OCI-M1 (cell line): ENCODE results near the gene RPS14.
"Not testable (repeated sequence)": the region's sequence is repeated elsewhere in the genome, so short reads cannot be mapped to it uniquely, and the experiment has no call there.

ENCODE experiments used
- DNase-seq: peaks from one replicate; lab custom pipeline; 2025; lab: John Stamatoyannopoulos, UW

The RPS14 gene

GRCh38 chr5:150444770-150445169 lies 4.8 kb downstream of the RPS14 start:
- DNase-seq, result no peak

- no peak for DNase-seq
Measured at GRCh38 chr5:150443242-150444075, 6.1 kb downstream of the RPS14 start.

- no peak for DNase-seq
Measured at GRCh38 chr5:150442699-150443080, 6.8 kb downstream of the RPS14 start.

- no peak for DNase-seq
Measured at GRCh38 chr5:150441813-150442698, 7.5 kb downstream of the RPS14 start.

GRCh38 chr5:150440948-150441812 lies 8.4 kb downstream of the RPS14 start:
- no peak for DNase-seq

- DNase-seq, result peak; percentile 26
Measured at GRCh38 chr5:150438873-150439546, 10.5 kb downstream of the RPS14 start.

- peak; percentile 88 for DNase-seq
Measured at GRCh38 chr5:150436141-150436680, 13.3 kb downstream of the RPS14 start.

- DNase-seq, result no peak
Measured at GRCh38 chr5:150434464-150434863, 15.1 kb downstream of the RPS14 start.

- no peak for DNase-seq
Measured at GRCh38 chr5:150431574-150431973, 18.0 kb downstream of the RPS14 start.

- no peak for DNase-seq
Measured at GRCh38 chr5:150431048-150431447, 18.5 kb downstream of the RPS14 start.

- no peak for DNase-seq
Measured at GRCh38 chr5:150429410-150429873, 20.1 kb downstream of the RPS14 start.

GRCh38 chr5:150428978-150429377 lies 20.6 kb downstream of the RPS14 start:
- no peak for DNase-seq

GRCh38 chr5:150428106-150428876 lies 21.2 kb downstream of the RPS14 start:
- no peak for DNase-seq

- not testable (repeated sequence) for DNase-seq
Measured at GRCh38 chr5:150426165-150426564, 23.4 kb downstream of the RPS14 start.

GRCh38 chr5:150422758-150423157 lies 26.8 kb downstream of the RPS14 start:
- DNase-seq, result no peak

GRCh38 chr5:150422075-150422474 lies 27.5 kb downstream of the RPS14 start:
- DNase-seq, result no peak

GRCh38 chr5:150419630-150420270 lies 29.8 kb downstream of the RPS14 start:
- DNase-seq, result peak; percentile 16

- DNase-seq, result not testable (repeated sequence)
Measured at GRCh38 chr5:150413902-150414790, 35.4 kb downstream of the RPS14 start.
